HG02870 (cell line): ENCODE results near the gene SMIM45.
"Not testable (repeated sequence)": the region's sequence is repeated elsewhere in the genome, so short reads cannot be mapped to it uniquely, and the experiment has no call there.

Experiments
- ATAC-seq: cut with Tn5 transposase; IDR thresholded peaks from one replicate; pipeline ENCODE4 v1.9.1; 2021; ENCODE audit warnings: mild to moderate bottlenecking, moderate library complexity; ENCODE audit not compliant: unreplicated experiment

Gene SMIM45

GRCh38 chr22:41933411-41934177, 18.4 kb upstream of the SMIM45 start:
- ATAC-seq, result no peak

DNA sequence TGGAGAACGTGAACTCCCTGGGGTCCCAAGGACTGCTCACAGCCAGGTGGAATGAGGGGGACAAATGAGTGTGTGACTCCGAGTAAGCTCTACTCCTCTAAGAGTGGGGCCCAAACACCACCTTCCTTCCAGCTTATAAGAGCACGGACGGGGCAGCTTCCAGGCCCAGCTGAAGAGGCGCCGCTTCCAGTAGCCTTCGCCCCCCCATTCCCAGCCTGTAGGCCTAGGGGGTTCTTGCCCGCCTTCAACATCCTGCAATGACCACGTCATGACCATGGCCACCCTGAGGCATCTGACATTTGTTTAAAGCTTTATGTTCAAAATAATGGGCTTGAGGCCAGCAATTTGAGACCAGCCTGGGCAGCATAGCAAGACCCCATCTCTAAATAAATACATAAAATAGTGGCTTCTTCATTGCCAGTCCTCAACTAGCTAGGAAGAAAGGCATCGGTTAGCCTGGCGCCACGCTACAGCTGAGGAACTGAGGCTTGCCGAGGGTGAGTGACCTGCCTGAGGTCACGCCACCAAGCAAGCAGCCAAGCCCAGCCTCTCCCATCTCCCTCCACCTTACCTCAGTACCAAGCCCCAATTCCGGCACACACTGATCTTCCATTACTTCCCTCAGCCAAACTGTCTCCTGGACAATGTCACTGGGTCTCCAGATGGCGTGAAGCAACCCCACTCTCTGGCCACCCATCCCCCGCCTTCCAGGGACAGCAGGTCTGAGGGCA, 17.5 kb upstream of the SMIM45 start:
- no peak for ATAC-seq

GRCh38 chr22:41935015-41935351, 17.0 kb upstream of the SMIM45 start:
- ATAC-seq, result no peak

- no peak for ATAC-seq
Observed at GRCh38 chr22:41935509-41935908, 16.4 kb upstream of the SMIM45 start.

- ATAC-seq, result no peak
Observed at GRCh38 chr22:41936894-41937169, 15.1 kb upstream of the SMIM45 start.

GRCh38 chr22:41939981-41940831, 11.7 kb upstream of the SMIM45 start:
- ATAC-seq, result peak; percentile 53

DNA sequence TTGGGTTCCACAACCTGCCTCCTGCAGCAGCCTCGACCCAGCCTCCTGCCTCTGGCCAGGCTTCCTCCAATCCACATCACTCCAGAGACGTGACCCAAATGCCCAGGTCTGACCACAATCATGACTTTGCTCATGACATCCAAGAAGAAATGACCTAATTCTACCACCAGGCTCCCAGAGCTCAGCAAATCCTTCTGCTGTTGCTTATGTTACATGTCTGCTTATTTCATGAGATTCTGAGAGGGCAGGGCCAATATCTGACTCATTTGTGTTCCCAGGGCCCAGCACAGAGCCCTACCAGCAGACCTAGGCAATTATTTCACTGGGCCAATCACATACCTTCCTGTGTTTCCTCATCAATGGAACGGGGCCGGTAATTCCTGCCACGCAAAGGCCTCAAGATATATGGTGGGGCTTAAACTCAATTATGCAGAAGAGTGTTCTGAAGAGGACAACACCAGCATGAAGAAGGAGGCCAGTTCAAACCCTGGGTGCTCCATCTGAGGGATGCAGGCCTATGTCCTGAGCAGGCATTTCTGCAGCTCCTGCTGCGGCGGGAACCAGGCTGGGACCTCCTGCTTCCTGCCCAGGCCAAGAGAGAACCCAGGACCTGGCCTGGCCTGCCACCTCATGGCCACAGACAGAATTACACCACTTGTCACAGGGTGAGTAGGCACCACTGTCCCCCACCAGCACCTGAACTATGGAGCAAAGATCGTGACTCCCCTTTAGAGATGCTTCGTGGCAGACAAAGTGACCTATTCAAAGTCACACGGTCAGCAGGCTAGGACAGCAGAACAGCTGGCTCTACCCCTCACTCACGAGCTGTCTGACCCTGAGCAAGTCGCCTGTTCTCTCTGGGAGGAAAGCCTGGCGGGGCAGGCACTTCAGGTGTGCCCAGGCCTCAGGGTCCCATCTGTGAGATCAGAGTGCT, 10.9 kb upstream of the SMIM45 start:
- ATAC-seq, result peak; percentile 35

GRCh38 chr22:41943661-41944209, 8.2 kb upstream of the SMIM45 start:
- ATAC-seq, result no peak

GRCh38 chr22:41946629-41947423, 5.1 kb upstream of the SMIM45 start, which contains the start of gene CENPM:
Gene CENPM (minus strand): TSS chr22:41947152. CDS start chr22:41947076, 76 bp downstream.
- peak; percentile 79 for ATAC-seq

- ATAC-seq, result no peak
Observed at GRCh38 chr22:41947424-41948080, 4.4 kb upstream of the SMIM45 start.

DNA sequence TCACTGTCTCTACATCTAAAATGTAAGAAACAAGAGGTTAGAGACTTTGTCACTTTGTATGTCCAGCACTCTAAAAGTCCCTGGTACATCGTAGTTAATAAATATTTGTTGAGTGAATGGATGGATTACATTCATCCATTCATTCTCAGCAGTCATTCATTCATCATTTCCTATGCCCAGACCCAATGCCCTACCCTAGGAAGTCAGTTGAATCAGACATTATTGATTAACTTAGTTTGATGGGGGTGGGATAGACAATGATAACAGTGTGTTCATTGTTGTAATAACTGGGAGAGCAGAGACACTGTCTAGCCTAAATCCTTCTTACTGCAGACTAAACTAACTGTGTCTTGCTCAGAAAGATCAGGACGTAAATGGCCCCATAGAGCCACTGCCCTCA, 3.8 kb upstream of the SMIM45 start:
- no peak for ATAC-seq

GRCh38 chr22:41948928-41949296, 3.0 kb upstream of the SMIM45 start:
- ATAC-seq, result not testable (repeated sequence)

GRCh38 chr22:41949297-41949965, 2.5 kb upstream of the SMIM45 start:
- ATAC-seq, result no peak

GRCh38 chr22:41952713-41953112, 763 bp downstream of the SMIM45 start:
- ATAC-seq, result no peak

DNA sequence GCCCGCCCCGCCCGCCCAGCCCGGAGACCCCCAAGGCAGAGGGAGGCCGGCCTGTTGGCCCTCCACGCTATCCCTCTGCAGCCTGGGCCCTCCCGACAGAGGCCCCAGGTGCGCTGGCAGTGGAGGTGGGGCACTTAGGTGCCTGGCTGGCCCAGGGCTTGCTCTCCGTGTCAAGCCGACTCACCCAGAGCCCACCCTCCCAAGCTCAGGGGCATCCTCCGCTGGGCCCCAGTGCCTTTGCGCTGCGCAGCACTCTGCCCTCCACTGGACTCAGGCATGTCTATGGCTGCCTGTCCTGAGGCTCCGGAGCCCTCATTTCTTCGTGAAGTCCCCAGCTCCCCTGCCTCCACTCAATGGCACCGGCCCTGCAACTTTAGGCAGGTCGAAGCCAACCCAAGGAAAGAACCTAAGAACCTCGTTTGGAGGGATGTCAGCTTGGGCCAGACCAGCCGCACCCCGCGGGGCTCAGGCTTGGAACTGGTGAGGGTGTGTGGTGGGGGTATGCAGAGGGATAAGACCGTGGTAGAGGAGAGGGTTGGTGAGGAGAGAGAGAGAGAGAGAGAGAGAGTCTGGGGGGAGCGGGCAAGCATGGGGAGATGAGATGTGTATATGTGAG, 6.1 kb downstream of the SMIM45 start:
- ATAC-seq, result no peak

- ATAC-seq, result no peak
Observed at GRCh38 chr22:41963453-41964111, 11.6 kb downstream of the SMIM45 start.

DNA sequence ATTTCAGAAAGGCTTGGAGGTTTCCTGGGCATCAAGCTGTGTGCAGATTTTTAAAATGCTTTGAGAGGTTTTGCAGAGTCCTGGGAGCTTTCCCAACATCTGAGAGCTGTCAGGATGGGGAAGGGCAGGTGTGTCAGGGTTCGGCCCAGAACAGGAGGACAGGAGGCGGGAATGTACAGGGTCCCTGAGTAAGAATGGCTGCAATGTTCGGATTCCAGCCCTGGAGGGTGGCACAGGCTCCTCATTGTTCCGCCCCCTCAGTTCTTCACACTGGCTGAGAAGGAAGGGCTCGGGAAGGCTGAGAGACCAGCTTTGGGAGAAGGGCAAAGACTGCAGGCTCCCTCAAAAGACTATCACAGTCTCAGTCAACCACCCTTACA, 12.2 kb downstream of the SMIM45 start:
- ATAC-seq, result no peak

DNA sequence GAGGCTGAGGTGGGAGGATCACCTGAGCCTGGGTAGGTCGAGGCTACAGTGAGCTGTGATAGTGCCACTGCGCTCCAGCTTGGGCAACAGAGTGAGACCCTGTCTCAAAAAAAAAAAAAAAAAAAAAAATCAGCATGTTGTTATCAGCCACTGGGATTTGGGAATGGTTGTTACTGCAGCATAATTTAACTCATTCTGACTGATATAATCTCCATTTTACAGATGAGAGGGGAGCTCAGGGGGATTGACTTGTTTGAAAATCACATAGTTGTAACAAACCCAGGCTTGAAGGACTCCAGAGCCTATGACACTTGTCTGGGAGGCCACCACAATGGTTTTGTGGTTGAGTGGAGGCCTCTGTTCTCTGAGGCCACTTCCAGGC, 14.3 kb downstream of the SMIM45 start:
- no peak for ATAC-seq
